Osteocyte (in vitro differentiated cells): ENCODE results near the gene NPTX1. TPM values are rescaled to one million over a fixed set of nuclear protein-coding genes. Genes with fewer than 3 reads are reported as not detected.

Source experiments
- DNase-seq: peaks from one replicate; pipeline ENCODE4 v3.0.0; 2021; ENCODE audit warnings: mixed read lengths; ENCODE audit not compliant: unreplicated experiment; ENCODE audit errors: extremely low spot score
- H3K27ac Mint-ChIP-seq: one replicate; pipeline ENCODE4 v1.8.0; 2021; ENCODE audit warnings: mild to moderate bottlenecking, mixed read lengths; ENCODE audit not compliant: unreplicated experiment
- H3K27me3 Mint-ChIP-seq: one replicate; pipeline ENCODE4 v1.8.0; 2021; ENCODE audit warnings: mixed read lengths; ENCODE audit not compliant: unreplicated experiment
- H3K36me3 Mint-ChIP-seq: one replicate; pipeline ENCODE4 v1.8.0; 2021; ENCODE audit warnings: mixed read lengths; ENCODE audit not compliant: unreplicated experiment
- H3K4me1 Mint-ChIP-seq: one replicate; pipeline ENCODE4 v1.8.0; 2021; ENCODE audit warnings: mixed read lengths; ENCODE audit not compliant: unreplicated experiment
- H3K4me3 Mint-ChIP-seq: one replicate; pipeline ENCODE4 v1.8.0; 2021; ENCODE audit warnings: mild to moderate bottlenecking, moderate library complexity, mixed read lengths; ENCODE audit not compliant: unreplicated experiment
- H3K9me3 Mint-ChIP-seq: one replicate; pipeline ENCODE4 v1.8.0; 2021; ENCODE audit warnings: mixed read lengths; ENCODE audit not compliant: unreplicated experiment
- total RNA-seq: library from RNA; stranded (reverse); gene quantifications from 2 replicates; pipeline ENCODE4 v1.2.1, GENCODE V29; 2021
- TF ChIP-seq, protein P1 (sequence below): fragments of 200-600 bp; sonication (generic); IDR thresholded peaks from 2 replicates; pipeline ENCODE4 v1.5.0; 2021; ENCODE audit warnings: antibody characterized with exemption, mild to moderate bottlenecking, moderate library complexity

The NPTX1 gene
- total RNA-seq, 1 donor from 2014 or later = 2.8 TPM

DNA sequence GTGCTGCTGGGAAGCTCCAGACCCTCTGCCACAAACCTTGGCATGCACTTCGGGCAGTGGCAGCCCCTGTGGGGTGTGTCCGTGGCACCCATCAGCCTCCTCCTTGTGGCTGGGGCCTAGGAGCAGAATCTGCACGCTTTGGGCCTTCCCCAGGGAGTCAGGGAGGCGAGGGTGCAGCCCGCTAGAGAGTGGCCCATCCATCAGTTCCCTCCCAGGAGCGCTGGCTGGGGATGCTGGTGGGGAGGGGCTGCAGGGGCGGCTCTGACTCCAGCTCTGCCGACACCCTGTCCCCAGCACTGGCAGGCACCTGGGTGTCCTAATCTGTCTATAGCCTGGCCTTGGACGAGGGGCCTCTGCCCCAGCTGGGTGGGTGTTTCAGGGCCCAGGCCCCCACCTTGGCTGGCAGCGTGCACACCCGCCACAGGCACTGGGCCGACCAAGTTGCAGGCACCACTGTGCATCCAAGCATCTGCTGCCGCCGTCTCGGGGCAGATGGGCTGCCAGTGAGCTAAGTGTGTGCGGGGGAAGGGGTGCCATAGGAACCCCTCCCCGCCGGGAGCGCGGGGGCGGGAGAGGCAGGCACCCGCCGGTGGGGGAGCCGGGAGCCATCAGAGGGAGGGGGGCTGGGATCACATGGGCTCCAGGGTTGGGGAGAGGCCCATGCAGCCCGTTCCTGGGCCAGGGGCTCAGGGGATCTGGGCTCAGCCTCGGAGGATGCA lies 31.2 kb downstream of the NPTX1 start:
- H3K27ac Mint-ChIP-seq = no peak overlapping the region
- H3K4me3 Mint-ChIP-seq = no peak overlapping the region
- no peaks in the 10 kb centered on the region for H3K36me3 Mint-ChIP-seq
- TF ChIP-seq, protein P1, sequence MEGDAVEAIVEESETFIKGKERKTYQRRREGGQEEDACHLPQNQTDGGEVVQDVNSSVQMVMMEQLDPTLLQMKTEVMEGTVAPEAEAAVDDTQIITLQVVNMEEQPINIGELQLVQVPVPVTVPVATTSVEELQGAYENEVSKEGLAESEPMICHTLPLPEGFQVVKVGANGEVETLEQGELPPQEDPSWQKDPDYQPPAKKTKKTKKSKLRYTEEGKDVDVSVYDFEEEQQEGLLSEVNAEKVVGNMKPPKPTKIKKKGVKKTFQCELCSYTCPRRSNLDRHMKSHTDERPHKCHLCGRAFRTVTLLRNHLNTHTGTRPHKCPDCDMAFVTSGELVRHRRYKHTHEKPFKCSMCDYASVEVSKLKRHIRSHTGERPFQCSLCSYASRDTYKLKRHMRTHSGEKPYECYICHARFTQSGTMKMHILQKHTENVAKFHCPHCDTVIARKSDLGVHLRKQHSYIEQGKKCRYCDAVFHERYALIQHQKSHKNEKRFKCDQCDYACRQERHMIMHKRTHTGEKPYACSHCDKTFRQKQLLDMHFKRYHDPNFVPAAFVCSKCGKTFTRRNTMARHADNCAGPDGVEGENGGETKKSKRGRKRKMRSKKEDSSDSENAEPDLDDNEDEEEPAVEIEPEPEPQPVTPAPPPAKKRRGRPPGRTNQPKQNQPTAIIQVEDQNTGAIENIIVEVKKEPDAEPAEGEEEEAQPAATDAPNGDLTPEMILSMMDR = no peak
- DNase-seq = no peak
- H3K4me1 Mint-ChIP-seq = peaks cover 2% of the 10 kb centered on the region
- peaks cover 11% of the 10 kb centered on the region for H3K27me3 Mint-ChIP-seq
- no peaks in the 10 kb centered on the region for H3K9me3 Mint-ChIP-seq

DNA sequence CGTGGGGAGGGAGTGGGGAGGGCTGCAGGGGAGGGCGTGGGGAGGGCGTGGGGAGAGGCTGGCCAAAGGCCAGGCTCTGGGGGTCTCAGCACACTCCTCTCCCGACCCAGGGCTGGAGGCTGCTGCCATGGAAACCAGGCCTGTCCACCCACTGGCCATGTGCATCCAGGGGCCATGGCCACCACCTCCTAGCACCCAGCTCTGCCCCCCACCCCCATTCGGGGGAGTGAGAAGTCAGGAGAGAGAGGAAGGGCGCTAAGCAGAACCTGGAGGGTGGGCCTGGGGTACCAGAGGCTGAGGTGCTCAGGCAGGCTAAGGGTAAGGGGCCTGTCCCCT lies 31.8 kb downstream of the NPTX1 start:
- H3K27ac Mint-ChIP-seq = no peak overlapping the region
- no peaks in the 10 kb centered on the region for H3K4me1 Mint-ChIP-seq
- no peak overlapping the region for H3K4me3 Mint-ChIP-seq

DNA sequence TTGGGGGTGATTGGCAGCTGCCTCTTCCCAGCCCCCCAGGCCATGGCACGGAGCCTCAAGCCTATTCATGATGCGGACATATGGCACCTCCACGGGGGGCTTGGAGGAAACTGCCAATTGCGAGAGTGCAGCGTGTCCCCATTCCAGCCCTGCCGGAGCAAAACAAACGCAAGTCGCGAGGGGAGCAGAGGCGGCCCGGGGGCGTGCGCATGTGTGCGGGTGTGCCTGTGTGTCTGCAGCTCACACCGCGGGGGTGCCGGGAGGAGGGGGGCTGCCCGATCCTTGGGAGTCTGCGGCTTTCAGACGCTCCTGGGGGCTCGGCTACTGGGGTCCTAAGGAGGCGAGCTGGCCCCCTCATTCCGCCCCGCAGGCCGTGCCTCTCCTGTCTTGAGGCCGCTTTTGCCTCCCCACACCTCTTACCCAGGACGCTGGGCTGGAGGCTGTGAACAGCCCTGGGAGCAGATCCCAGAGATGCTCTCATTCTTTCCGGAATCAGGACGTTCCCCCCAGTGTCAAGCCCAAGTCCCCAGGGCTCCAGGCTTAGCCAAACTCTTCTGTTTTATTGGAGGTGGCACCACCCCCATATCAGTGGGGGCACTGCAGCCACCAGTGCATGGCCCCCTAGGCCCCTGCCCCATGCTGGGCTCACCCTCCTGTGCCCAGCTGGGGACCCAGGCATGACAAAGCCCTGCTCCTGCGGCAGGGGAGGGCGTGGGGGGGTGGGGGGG lies 32.3 kb downstream of the NPTX1 start:
- H3K27ac Mint-ChIP-seq = no peak overlapping the region
- H3K36me3 Mint-ChIP-seq = no peaks in the 10 kb centered on the region
- no peaks in the 10 kb centered on the region for H3K9me3 Mint-ChIP-seq
- no peak for DNase-seq
- H3K4me3 Mint-ChIP-seq = no peak overlapping the region
- TF ChIP-seq, protein P1 = no peak
- peaks cover 11% of the 10 kb centered on the region for H3K27me3 Mint-ChIP-seq
- no peaks in the 10 kb centered on the region for H3K4me1 Mint-ChIP-seq

More for the DNA sequence above, 31.8 kb downstream of the NPTX1 start:
- H3K36me3 Mint-ChIP-seq = no peaks in the 10 kb centered on the region
- H3K9me3 Mint-ChIP-seq = no peaks in the 10 kb centered on the region
- H3K27me3 Mint-ChIP-seq = peaks cover 11% of the 10 kb centered on the region
- no peak for DNase-seq
- TF ChIP-seq, protein P1 = no peak

DNA sequence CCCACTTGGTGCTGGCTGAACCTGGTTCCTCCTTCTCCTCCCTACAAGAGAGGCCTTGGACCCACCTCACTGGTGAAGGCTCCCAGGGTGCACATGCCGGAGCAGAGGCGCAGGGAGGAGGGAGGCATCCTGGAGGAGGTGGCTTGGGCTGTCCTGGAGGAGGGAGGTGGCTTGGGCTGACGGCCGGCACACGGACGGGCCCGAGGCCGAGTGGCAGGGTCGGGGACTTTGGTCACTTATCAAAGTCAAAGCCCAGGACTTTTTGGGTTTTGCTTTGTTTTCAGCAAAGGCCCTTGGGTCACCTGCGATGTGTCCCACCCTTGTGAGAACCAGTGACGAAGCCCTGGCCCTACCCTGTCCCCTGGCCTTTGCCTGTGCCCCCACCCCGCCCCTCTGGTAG lies 32.9 kb downstream of the NPTX1 start:
- DNase-seq = no peak
- Mint-ChIP-seq H3K27ac (no peak overlapping the region), H3K9me3 (no peaks in the 10 kb centered on the region), H3K4me3 (no peak overlapping the region), H3K4me1 (no peaks in the 10 kb centered on the region), H3K36me3 (no peaks in the 10 kb centered on the region), H3K27me3 (peaks cover 11% of the 10 kb centered on the region)
- TF ChIP-seq, protein P1 = no peak

DNA sequence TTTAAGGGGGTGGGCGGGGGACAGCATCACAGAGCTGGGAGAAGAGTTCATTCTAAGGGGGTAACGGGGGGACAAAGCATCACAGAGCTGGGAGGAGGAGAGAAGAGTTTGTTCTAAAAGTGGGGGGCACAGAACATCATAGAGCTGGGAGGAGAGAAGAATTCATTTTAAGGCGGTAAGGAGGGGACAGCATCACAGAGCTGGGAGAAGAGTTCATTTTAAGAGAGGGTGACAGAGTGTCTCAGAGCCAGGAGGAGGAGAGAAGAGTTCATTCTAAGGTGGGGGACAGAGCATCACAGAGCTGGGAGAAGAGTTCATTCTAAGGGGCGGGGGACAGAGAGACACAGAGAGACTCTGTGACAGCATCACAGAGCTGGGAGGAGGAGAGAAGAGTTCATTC lies 33.6 kb downstream of the NPTX1 start:
- TF ChIP-seq, protein P1 = no peak
- DNase-seq = no peak
- Mint-ChIP-seq H3K4me3 (no peak overlapping the region), H3K27me3 (peaks cover 11% of the 10 kb centered on the region), H3K9me3 (no peaks in the 10 kb centered on the region), H3K4me1 (no peaks in the 10 kb centered on the region), H3K27ac (no peak overlapping the region), H3K36me3 (no peaks in the 10 kb centered on the region)
